HG03460 (cell line): Measurements from ENCODE around the gene TRIM2.

Experiments
- ATAC-seq: cut with Tn5 transposase; IDR thresholded peaks from one replicate; pipeline ENCODE4 v1.9.1; 2021; ENCODE audit not compliant: unreplicated experiment

The TRIM2 gene

GRCh38 chr4:153271820-153272219 is 67.6 kb downstream of the TRIM2 start:
- ATAC-seq: no peak

- no peak for ATAC-seq
Observed at GRCh38 chr4:153273751-153274150, 69.5 kb downstream of the TRIM2 start.

DNA sequence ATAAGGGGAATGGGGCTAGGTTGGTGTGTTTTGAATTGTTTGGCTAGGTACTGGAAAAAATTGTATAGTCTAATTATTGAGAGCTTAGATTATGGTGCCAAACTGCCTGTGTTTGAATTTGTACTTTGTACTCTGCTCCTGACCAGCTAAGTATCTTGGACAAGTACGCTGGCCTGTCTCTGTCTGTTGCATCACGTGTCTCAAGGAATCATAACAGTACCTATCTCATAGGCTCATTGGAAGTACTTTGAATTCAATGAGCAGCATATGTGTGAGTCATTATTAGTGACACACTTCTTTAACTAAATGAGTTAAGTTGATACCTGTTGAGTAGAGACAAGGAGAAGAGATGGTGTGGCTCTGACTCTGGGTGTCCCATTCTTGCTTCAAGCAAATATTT is 70.7 kb downstream of the TRIM2 start:
- ATAC-seq: no peak

GRCh38 chr4:153275380-153276276 is 71.4 kb downstream of the TRIM2 start:
- no peak for ATAC-seq

GRCh38 chr4:153276971-153277370 is 72.7 kb downstream of the TRIM2 start:
- no peak for ATAC-seq

DNA sequence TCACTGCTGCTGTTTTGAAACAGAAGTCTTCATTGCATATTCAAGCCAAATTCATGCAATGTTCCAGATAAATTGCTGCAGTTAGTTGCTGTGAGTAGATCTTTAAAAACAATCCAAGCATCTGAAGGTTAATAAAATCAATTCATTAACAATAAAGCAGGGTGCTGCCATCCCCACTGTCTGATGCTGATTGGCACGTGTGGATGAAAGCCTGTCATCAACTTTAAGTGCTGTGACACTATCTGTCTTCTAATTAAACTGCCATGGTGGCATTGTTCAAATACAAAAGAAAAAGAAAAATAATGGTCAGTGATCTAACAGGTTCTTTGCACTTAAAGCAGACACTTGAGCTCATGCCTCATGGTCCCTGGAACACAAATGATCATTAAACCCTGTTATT is 77.2 kb downstream of the TRIM2 start:
- no peak for ATAC-seq

- ATAC-seq: no peak
Observed at GRCh38 chr4:153282023-153282422, 77.8 kb downstream of the TRIM2 start.

DNA sequence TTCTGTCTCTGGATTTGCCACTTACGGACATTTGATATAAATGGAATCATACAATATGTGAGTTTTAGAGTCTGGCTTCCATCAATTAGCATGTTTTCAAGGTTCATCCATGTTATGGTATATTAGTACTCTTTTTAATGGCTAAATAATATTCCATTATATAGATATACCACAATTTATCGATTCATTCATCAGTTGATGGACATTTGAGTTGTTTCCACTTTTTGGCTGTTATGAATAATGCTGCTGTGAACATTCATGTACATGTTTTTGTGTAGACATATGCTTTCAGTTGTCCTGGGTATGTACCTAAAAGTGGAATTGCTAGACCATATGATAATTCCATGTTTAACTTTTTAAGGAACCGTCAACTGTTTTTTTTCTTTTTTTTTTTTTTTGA is 79.0 kb downstream of the TRIM2 start:
- ATAC-seq: no peak

- ATAC-seq: no peak
Observed at GRCh38 chr4:153290134-153290533, 85.9 kb downstream of the TRIM2 start.

GRCh38 chr4:153291562-153291961 is 87.3 kb downstream of the TRIM2 start:
- ATAC-seq: no peak

- no peak for ATAC-seq
Observed at GRCh38 chr4:153292897-153293741, 88.9 kb downstream of the TRIM2 start.

GRCh38 chr4:153293742-153294057 is 89.5 kb downstream of the TRIM2 start:
- ATAC-seq: no peak

DNA sequence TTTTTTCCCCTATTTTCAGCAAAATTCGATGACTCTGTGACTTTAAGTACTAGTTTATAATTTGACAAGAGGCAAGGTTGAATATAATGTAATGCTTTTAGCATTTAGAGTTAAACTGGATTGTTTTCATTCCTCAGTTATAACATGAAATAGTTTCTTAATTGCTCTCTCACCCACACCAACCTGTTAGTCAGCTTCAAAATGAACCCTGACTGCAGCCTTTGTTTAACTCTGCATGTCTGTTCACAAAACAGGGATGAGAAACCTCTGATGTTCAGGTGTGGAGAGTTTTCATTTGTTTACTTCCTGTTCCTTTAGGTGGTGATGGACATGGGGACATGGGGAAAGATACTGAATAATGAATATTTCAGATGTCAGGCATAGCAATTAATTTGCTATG is 90.4 kb downstream of the TRIM2 start:
- ATAC-seq: no peak

GRCh38 chr4:153295131-153295755 is 91.0 kb downstream of the TRIM2 start:
- no peak for ATAC-seq

DNA sequence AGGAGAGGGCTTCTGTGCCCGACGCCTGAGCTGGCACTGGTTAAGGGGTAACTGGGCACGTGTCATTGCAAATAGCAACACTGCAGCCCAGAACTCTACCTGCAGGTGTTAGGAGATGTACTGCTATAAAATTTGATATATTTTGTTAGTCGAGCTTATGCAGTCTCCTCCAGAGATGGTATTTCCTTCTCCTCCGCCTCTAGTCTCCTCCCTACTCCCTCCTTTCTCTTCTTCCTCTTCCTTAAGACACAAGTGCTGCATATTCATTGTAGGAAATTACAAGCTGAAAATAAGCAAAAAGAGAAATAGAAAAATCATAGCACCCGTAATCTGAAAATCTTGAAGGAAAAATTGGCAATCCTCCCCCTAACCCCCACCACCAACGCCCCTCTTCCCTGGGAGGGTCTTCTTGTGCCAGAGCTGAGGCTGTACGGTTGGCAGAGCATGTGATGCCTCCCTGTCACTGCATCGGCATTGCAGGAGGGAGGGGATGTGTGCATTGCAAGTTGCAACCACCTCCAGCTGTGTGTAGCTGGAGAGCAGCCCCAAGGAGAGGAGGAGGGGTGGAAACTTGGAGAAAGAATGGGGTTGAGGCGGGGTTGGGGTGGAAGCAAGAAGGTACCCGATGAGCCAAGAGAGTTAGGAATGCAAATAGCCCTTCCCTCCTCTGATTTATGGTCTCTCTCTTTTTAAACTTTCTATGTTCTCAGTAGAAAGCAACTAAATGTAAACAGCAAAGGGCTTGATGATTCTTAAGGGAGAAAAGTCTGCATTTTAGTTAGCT is 92.0 kb downstream of the TRIM2 start:
- ATAC-seq: no peak

DNA sequence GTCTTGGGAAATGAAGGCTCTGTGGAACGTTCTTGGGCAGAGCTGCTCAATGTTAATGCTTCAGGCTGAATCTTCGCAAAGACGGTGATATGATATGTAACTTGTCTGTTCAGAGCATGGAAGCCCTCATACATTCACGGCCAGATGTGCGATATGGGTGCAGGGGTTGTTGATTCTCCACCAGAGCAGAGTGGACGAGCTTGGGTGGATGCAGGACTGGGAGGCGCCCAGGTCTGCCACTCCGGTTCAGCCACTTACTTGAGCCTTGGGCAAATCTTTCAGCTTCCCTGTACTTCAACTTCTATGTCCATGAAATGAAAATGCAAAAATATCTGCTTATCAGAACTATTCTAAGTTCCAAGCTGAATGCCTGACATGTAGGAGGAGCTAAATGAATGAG is 92.9 kb downstream of the TRIM2 start:
- no peak for ATAC-seq

DNA sequence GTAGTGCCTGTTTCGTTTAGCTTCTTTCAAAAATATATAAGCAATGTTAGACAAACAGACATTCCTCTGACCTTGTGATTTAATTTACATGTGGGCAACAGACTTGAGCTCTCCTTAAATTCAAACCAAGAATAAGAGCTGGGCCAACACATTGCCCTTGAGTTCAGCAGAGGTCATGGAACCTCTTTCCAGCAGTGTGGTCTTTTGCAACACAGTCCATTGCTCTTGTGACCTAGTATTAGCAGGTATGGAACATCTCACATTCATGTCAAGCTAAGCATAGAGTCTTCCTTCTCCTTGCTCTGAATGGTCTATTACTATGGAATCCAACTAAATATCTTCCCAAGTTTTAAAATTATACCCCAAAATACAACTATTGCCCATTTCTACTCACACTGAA is 106.5 kb downstream of the TRIM2 start:
- ATAC-seq: no peak

GRCh38 chr4:153314915-153315314 is 110.7 kb downstream of the TRIM2 start:
- ATAC-seq: no peak

- no peak for ATAC-seq
Observed at GRCh38 chr4:153318696-153319320, 114.6 kb downstream of the TRIM2 start.

GRCh38 chr4:153322791-153323190 is 118.5 kb downstream of the TRIM2 start:
- no peak for ATAC-seq

GRCh38 chr4:153324046-153324445 is 119.8 kb downstream of the TRIM2 start:
- ATAC-seq: no peak
